Measurements from ENCODE around the gene CPEB3.

DNA sequence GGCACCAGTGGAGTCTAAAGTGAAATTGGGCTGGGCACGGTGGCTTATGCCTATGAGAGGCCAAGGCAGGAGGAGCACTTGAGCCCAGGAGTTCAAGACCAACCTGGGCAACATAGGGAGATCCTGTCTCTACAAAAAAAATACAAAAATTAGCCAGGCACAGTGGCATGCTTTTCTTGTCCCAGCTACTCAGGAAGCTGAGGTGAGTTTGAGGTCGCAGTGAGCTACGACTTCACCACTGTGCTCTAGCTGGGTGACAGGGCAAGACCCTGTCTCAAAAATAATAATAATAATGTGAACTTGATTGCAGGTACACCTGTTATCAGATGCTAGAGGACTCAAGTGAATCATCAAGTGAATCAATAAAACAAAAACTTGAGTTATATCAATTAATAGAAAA is 259.3 kb downstream of the CPEB3 start:
- TF ChIP-seq, protein P1, sequence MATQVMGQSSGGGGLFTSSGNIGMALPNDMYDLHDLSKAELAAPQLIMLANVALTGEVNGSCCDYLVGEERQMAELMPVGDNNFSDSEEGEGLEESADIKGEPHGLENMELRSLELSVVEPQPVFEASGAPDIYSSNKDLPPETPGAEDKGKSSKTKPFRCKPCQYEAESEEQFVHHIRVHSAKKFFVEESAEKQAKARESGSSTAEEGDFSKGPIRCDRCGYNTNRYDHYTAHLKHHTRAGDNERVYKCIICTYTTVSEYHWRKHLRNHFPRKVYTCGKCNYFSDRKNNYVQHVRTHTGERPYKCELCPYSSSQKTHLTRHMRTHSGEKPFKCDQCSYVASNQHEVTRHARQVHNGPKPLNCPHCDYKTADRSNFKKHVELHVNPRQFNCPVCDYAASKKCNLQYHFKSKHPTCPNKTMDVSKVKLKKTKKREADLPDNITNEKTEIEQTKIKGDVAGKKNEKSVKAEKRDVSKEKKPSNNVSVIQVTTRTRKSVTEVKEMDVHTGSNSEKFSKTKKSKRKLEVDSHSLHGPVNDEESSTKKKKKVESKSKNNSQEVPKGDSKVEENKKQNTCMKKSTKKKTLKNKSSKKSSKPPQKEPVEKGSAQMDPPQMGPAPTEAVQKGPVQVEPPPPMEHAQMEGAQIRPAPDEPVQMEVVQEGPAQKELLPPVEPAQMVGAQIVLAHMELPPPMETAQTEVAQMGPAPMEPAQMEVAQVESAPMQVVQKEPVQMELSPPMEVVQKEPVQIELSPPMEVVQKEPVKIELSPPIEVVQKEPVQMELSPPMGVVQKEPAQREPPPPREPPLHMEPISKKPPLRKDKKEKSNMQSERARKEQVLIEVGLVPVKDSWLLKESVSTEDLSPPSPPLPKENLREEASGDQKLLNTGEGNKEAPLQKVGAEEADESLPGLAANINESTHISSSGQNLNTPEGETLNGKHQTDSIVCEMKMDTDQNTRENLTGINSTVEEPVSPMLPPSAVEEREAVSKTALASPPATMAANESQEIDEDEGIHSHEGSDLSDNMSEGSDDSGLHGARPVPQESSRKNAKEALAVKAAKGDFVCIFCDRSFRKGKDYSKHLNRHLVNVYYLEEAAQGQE (IDR thresholded peaks at IDR 0.05; ENCODE audit: insufficient read depth in 1 of 2, low read depth in 2 of 2, low read length in 1 of 2), result no peak
- TF ChIP-seq, protein P2, sequence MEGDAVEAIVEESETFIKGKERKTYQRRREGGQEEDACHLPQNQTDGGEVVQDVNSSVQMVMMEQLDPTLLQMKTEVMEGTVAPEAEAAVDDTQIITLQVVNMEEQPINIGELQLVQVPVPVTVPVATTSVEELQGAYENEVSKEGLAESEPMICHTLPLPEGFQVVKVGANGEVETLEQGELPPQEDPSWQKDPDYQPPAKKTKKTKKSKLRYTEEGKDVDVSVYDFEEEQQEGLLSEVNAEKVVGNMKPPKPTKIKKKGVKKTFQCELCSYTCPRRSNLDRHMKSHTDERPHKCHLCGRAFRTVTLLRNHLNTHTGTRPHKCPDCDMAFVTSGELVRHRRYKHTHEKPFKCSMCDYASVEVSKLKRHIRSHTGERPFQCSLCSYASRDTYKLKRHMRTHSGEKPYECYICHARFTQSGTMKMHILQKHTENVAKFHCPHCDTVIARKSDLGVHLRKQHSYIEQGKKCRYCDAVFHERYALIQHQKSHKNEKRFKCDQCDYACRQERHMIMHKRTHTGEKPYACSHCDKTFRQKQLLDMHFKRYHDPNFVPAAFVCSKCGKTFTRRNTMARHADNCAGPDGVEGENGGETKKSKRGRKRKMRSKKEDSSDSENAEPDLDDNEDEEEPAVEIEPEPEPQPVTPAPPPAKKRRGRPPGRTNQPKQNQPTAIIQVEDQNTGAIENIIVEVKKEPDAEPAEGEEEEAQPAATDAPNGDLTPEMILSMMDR (IDR thresholded peaks at IDR 0.05), result no peak
- no peak for TF ChIP-seq POLR2AphosphoS5 (IDR thresholded peaks at IDR 0.05; ENCODE audit: low read depth, low read length)
